GM23248 (cell line): ENCODE data around the gene C9orf50.

Source experiments
- EZH2 ChIP-seq: fragments of 200-600 bp; sonication (generic); IDR thresholded peaks from 2 replicates; pipeline ENCODE4 v1.6.1; 2018; ENCODE audit warnings: antibody characterized with exemption, mild to moderate bottlenecking; ENCODE audit not compliant: insufficient read depth, poor library complexity, severe bottlenecking
- EZH2phosphoT487 ChIP-seq: fragments of 200-600 bp; sonication (generic); IDR thresholded peaks from 2 replicates; pipeline ENCODE4 v1.6.1; 2018; ENCODE audit warnings: antibody characterized with exemption, moderate library complexity, mild to moderate bottlenecking, low read depth; ENCODE audit not compliant: insufficient read depth

DNA sequence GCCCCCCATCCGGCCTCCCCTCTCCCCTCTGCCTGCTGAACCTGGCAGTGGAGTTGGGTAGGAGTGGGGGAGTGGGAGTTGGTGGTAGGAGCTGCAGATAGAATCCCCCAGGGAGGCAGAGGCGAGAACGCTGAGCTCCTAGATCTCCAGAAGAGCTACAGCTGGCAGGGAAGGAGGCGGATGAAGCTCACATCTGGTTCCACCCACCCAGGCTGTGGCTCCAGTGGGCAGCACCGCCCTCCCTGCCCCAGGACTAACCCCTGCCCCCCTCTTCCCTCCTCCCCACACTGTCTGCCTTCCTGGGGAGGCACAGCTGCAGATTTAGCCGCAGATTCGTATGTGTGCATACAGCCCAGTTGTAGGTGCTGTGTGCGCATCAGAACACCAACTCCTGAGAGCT lies 34.2 kb downstream of the C9orf50 start:
- TF ChIP-seq EZH2, result no peak
- no peak for TF ChIP-seq EZH2phosphoT487
